ENCODE data around the gene CPVL.
"Not testable (repeated sequence)": the region's sequence is repeated elsewhere in the genome, so short reads cannot be mapped to it uniquely, and the experiment has no call there.

Gene CPVL

GRCh38 chr7:29119538-29119937, 26.8 kb downstream of the CPVL start:
- POLR2A ChIA-PET (ENCODE audit: low non-redundant PET): interaction anchor here (0.5 kb wide), 1 partner anchor 158 kb away, joined by 3 read pairs; no protein-coding TSS in a partner anchor
- CTCF ChIA-PET: interaction anchor here (0.6 to 1.2 kb wide), 5 partner anchors 70 to 841 kb away, joined by 3 to 5 read pairs (median 3); no protein-coding TSS in a partner anchor
- no peak overlapping the region for H3K27ac ChIP-seq
- TF ChIP-seq CTCF (conservative IDR thresholded peaks at IDR 0.05; ENCODE audit: low read depth): no peak
- no peak for DNase-seq (ENCODE audit: low spot score)

- no peak for TF ChIP-seq CTCF (conservative IDR thresholded peaks at IDR 0.05; ENCODE audit: low read depth)
- no peak for DNase-seq (ENCODE audit: low spot score)
- no peak overlapping the region for H3K27ac ChIP-seq
- POLR2A ChIA-PET (ENCODE audit: low non-redundant PET): no interaction called here
- CTCF ChIA-PET: interaction anchor here (0.5 to 1.4 kb wide), 3 partner anchors 161 to 190 kb away, joined by 3 to 4 read pairs (median 3); no protein-coding TSS in a partner anchor
Observed at GRCh38 chr7:29116361-29117200, 29.8 kb downstream of the CPVL start.

- no peak for DNase-seq (ENCODE audit: low spot score)
- no peak for TF ChIP-seq CTCF (conservative IDR thresholded peaks at IDR 0.05; ENCODE audit: low read depth)
- CTCF ChIA-PET: interaction anchor here (0.9 to 1.4 kb wide), 2 partner anchors 111 to 188 kb away, joined by 3 to 4 read pairs; no protein-coding TSS in a partner anchor
- no peak overlapping the region for H3K27ac ChIP-seq
- POLR2A ChIA-PET (ENCODE audit: low non-redundant PET): no interaction called here
Observed at GRCh38 chr7:29115753-29116152, 30.6 kb downstream of the CPVL start.

- H3K27ac ChIP-seq: no peak overlapping the region
- no peak for TF ChIP-seq CTCF (conservative IDR thresholded peaks at IDR 0.05; ENCODE audit: low read depth)
- ChIA-PET POLR2A (ENCODE audit: low non-redundant PET) (no interaction called here), CTCF (interaction anchor here (0.9 kb wide), 1 partner anchor 111 kb away, joined by 3 read pairs; no protein-coding TSS in a partner anchor)
- DNase-seq (ENCODE audit: low spot score): no peak
Observed at GRCh38 chr7:29115130-29115687, 31.1 kb downstream of the CPVL start.

GRCh38 chr7:29114266-29114665, 32.1 kb downstream of the CPVL start:
- POLR2A ChIA-PET (ENCODE audit: low non-redundant PET); DNase-seq (ENCODE audit: low spot score); H3K27ac ChIP-seq: not testable (repeated sequence)
- CTCF ChIA-PET: interaction anchor here (0.5 to 2.4 kb wide), 7 partner anchors 13 to 411 kb away, joined by 3 to 13 read pairs (median 4); no protein-coding TSS in a partner anchor

GRCh38 chr7:29113384-29114102, 32.8 kb downstream of the CPVL start:
- ChIA-PET CTCF (interaction anchor here (0.6 to 2.4 kb wide), 10 partner anchors 14 to 412 kb away, joined by 3 to 13 read pairs (median 4); partner anchors contain the start of gene CHN2), POLR2A (ENCODE audit: low non-redundant PET) (no interaction called here)
- no peak; the same call in 1 of the 2 replicates for TF ChIP-seq CTCF (conservative IDR thresholded peaks at IDR 0.05; ENCODE audit: low read depth)
- H3K27ac ChIP-seq: no peak overlapping the region
- peak; percentile 47 for DNase-seq (ENCODE audit: low spot score)
